ENCODE results near the gene CTBP2. TPM values are rescaled to one million over a fixed set of nuclear protein-coding genes. Genes with fewer than 3 reads are reported as not detected.

CTBP2 gene
- total RNA-seq, 1 donor from 2014 or later, result 0.23 TPM

- intact Hi-C loops (cut with micrococcal nuclease), result no loop called here
Observed at GRCh38 chr10:125048094-125048864, 112.1 kb downstream of the CTBP2 start.

GRCh38 chr10:125043841-125044658 is 116.3 kb downstream of the CTBP2 start:
- intact Hi-C loops (cut with micrococcal nuclease), result no loop called here

GRCh38 chr10:125041856-125042506 is 118.4 kb downstream of the CTBP2 start:
- intact Hi-C loops (cut with micrococcal nuclease), result no loop called here

GRCh38 chr10:125039354-125039769 is 121.0 kb downstream of the CTBP2 start:
- intact Hi-C loops (cut with micrococcal nuclease), result no loop called here

- intact Hi-C loops (cut with micrococcal nuclease), result no loop called here
Observed at GRCh38 chr10:125038637-125039036, 121.7 kb downstream of the CTBP2 start.

- intact Hi-C loops (cut with micrococcal nuclease), result no loop called here
Observed at GRCh38 chr10:125037145-125037877, 123.1 kb downstream of the CTBP2 start.

GRCh38 chr10:125035588-125036295 is 124.6 kb downstream of the CTBP2 start:
- intact Hi-C loops (cut with micrococcal nuclease), result no loop called here

- intact Hi-C loops (cut with micrococcal nuclease), result no loop called here
Observed at GRCh38 chr10:125035136-125035535, 125.2 kb downstream of the CTBP2 start.

- intact Hi-C loops (cut with micrococcal nuclease), result no loop called here
Observed at GRCh38 chr10:125034675-125035074, 125.7 kb downstream of the CTBP2 start.

GRCh38 chr10:125033146-125033924 is 127.0 kb downstream of the CTBP2 start:
- intact Hi-C loops (cut with micrococcal nuclease), result no loop called here

- intact Hi-C loops (cut with micrococcal nuclease), result no loop called here
Observed at GRCh38 chr10:125032474-125033020, 127.8 kb downstream of the CTBP2 start.

- intact Hi-C loops (cut with micrococcal nuclease), result no loop called here
Observed at GRCh38 chr10:125030567-125031197, 129.7 kb downstream of the CTBP2 start.

- intact Hi-C loops (cut with micrococcal nuclease), result no loop called here
Observed at GRCh38 chr10:125029584-125030242, 130.7 kb downstream of the CTBP2 start.

GRCh38 chr10:125027871-125028869 is 132.2 kb downstream of the CTBP2 start:
- intact Hi-C loops (cut with micrococcal nuclease), result no loop called here

GRCh38 chr10:125026974-125027735 is 133.2 kb downstream of the CTBP2 start:
- intact Hi-C loops (cut with micrococcal nuclease), result no loop called here
